Measurements from ENCODE around the gene LAMA5.

Gene LAMA5

GRCh38 chr20:62314339-62314638 is 52.8 kb downstream of the LAMA5 start:
- no peak for DNase-seq

GRCh38 chr20:62313460-62314338 is 53.4 kb downstream of the LAMA5 start:
- DNase-seq = no peak

GRCh38 chr20:62313021-62313420 is 54.1 kb downstream of the LAMA5 start:
- DNase-seq = no peak

- DNase-seq = no peak
These were observed 54.5 kb downstream of the LAMA5 start for GRCh38 chr20:62312662-62312977.

- DNase-seq = no peak
These were observed 55.1 kb downstream of the LAMA5 start for GRCh38 chr20:62311832-62312661.

GRCh38 chr20:62311150-62311549 is 56.0 kb downstream of the LAMA5 start:
- DNase-seq = no peak

- DNase-seq = no peak
These were observed 56.4 kb downstream of the LAMA5 start for GRCh38 chr20:62310757-62311121.

- no peak for DNase-seq
These were observed 57.0 kb downstream of the LAMA5 start for GRCh38 chr20:62309947-62310756.

- DNase-seq = no peak
These were observed 57.7 kb downstream of the LAMA5 start for GRCh38 chr20:62309198-62309944.

GRCh38 chr20:62308102-62308822 is 58.9 kb downstream of the LAMA5 start:
- no peak for DNase-seq

- DNase-seq = no peak
These were observed 59.6 kb downstream of the LAMA5 start for GRCh38 chr20:62307226-62308101.

- DNase-seq = no peak
These were observed 60.5 kb downstream of the LAMA5 start for GRCh38 chr20:62306414-62307187.

- DNase-seq = no peak
These were observed 61.2 kb downstream of the LAMA5 start for GRCh38 chr20:62305765-62306413.

GRCh38 chr20:62305149-62305764 is 61.9 kb downstream of the LAMA5 start:
- no peak for DNase-seq

- no peak for DNase-seq
These were observed 62.6 kb downstream of the LAMA5 start for GRCh38 chr20:62304331-62305148.

- DNase-seq = peak; percentile 2 to 43
These were observed 63.5 kb downstream of the LAMA5 start for GRCh38 chr20:62303340-62304226.

GRCh38 chr20:62303062-62303339 is 64.1 kb downstream of the LAMA5 start:
- no peak for DNase-seq

All from inflammatory macrophage (primary cell).